ENCODE data around the gene ZNF414.

GRCh38 chr19:8510589-8511115, 3.3 kb downstream of the ZNF414 start:
- TF ChIP-seq CTCF (IDR thresholded peaks at IDR 0.05) (no peak), POLR2A (IDR thresholded peaks at IDR 0.05) (no peak)
